VCaP (cell line): ENCODE data around the gene ST6GALNAC1.
A peak's percentile ranks its signal among the peaks of the same experiment; 100 is the strongest.

Experiments used
- H3K27ac ChIP-seq: fragments of 450-650 bp; 2 replicates; pipeline ENCODE4 v1.5.1; 2017
- CTCF ChIP-seq: fragments of 450-650 bp; conservative IDR thresholded peaks from 2 replicates; pipeline ENCODE4 v1.5.1; 2017; ENCODE audit warnings: mild to moderate bottlenecking, moderate library complexity

Gene ST6GALNAC1

DNA sequence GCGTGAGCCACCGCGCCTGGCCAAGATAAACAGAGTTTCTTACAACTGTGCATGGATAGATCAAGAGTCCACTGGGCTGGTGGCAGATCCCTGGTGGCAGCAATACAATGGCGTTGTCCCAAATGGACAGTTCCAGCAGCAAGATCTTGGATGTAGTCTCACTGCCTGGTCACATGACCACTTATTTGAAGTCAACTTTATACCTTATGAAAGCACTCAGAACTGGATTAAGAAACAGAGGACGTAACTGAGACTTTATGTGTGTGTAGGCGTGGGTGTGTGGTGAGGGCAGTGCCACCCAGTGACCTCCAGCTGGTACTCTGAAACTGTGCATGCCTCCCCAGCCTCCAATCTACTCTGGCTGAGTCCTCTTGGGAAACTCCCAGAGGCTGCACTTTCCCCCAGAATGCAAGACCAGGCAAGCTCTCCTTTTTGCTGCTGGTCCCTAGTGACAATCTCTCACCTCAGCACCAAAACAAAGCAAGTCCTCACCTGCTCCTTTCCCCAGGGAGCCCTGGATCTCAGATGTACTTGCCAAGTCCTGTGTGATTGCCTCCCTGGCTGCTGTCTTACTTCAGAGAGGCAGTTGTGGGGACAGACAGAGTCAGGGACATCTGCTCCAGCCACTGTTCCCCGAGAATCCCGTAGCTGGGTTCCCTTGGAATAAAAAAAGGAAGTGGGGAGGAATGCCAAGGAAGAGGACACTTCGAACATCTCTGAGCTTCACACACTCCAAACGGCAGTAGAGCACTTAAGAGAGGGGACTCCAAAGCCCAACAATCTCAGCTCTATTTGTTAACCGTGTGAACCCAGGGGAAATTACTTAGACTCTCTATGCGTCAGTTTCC is 46.2 kb downstream of the ST6GALNAC1 start:
- H3K27ac ChIP-seq = no peak overlapping the region
- no peak for TF ChIP-seq CTCF

DNA sequence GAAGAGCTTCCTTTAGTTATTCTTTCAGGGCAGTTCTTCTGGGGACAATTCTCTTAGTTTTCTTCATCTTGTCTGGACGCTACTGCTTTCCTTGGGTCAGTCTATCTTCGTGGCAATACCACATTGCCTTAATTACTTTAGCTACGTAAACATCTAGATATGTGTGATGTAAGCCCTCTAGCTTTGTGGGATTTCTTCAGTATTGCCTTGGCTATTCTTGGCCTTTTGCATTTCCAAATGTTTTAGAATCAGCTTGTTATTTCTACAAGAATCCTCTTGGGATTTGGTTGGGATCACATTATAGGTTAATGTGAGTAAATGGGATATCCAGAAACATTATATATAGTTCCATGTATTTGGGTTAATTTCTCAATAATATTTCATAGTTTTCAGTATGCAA is 48.9 kb downstream of the ST6GALNAC1 start:
- H3K27ac ChIP-seq = no peak overlapping the region
- no peak for TF ChIP-seq CTCF

DNA sequence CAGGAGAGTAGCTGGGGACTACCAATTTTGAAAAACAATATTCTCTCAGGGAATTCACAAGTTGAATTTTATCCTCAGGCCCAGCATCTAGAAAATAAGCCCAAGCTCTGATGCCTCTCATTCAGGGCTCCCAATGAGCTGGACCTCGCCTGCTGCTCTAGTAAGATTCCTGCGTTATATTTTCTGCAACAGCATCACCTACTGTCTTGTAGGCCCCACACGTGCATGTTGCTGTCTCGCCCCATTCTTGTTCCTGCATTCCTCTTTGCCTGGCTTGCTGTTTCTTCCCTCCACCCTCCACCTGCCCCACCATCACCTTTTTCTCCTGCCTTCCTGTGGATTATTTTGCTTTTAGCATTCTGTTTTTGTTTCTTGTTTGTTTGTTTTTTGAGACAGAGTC is 49.6 kb downstream of the ST6GALNAC1 start:
- no peak for TF ChIP-seq CTCF
- H3K27ac ChIP-seq = no peak overlapping the region

DNA sequence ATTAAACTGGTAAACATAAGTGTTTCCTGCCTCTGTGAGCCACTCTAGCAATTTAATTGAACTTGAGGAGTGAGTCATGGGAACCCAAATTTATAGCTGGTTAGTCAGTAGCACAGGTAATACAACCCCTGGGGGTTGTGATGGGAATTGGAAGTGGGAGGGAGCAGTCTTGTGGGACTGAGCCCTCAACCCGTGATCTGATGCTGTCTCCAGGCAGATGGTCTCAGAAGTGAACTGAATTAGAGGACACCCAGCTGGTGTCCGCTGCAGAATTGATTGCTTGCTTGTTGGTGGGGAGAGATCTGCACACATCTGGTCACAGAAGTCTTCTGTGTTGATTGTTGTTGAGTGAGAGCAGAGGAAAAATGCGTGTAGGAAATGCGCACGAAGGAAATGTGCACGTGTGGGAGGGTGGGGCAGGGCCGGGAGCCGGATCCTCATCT is 50.2 kb downstream of the ST6GALNAC1 start:
- H3K27ac ChIP-seq = no peak overlapping the region
- no peak for TF ChIP-seq CTCF

DNA sequence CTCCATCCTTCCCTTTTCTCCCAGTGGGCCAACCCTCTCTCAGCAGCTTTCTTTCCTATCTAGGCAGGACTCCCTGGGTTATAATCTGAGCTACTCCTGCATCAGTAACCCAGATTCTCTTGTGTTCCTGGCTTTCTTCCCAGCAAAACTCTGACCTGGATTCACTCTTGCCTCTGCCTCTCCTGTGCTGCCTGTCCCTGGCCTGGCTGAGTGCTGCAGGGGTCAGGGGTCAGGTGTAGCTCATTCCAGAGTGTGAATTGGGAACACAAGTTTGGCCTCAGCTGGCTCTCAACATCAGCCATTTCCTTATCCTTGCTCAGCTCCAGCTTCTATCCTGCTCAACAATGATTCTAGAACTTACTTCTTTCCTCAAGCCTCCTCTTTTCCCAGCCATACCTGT is 55.4 kb downstream of the ST6GALNAC1 start:
- no peak overlapping the region for H3K27ac ChIP-seq
- no peak for TF ChIP-seq CTCF

- TF ChIP-seq CTCF = no peak
- H3K27ac ChIP-seq = no peak overlapping the region
These were observed 56.6 kb downstream of the ST6GALNAC1 start for GRCh38 chr17:76586741-76587487.

DNA sequence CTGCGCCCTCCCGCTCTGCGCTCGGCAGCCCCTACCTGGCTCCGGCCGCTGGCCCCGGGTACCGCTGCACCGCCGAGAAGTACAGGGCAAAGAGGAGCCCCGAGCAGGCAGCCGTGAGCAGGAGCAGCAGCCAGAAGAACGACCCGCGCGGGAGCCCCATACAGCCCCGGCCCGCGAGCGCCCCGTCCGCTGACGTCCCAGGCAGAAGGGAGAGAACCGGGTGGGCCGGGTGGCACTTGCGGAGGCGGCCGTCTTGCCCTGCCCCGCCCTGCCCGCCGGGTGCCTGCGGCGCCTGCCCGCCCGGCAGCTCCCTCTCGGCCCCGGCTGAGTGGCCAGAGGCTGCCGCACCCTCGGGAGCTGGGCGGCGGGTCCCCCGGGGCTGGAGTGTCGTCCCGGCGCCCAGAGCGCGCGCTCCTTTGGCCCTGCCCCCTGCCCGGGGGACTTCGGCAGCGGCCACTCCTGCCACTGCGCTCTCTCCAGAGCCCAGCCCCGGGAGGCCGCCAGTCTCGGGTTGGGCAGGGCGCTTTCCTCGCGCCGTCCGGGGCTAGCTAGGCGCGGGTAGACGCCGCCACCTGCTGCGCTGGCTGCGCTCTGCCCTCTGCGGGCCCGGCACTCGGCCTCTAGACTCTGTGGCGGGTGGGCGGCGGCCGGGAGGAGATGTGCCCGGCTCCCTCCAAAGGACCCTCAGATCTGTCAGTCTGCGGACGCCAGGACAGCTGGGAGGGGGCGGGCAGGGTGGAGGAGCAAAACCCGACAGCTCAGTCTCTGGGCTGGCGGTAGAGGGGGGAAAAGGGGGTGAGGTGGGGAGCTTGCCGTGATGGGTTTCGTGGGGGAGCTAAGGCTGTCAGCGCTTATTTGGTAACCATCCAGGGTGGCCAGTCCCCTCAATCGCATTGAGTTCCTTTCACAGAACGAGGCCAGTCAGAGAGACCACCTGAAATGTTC is 57.6 kb downstream of the ST6GALNAC1 start, which contains the start of gene ST6GALNAC2:
TSS of gene ST6GALNAC2 (minus strand) at position 212 of the 945 bp plus-strand sequence. CDS start at position 160, 52 bp downstream.
- TF ChIP-seq CTCF = peak; percentile 60
- peak within 1 kb of the TSS; percentile 27; the same call in 1 of the 2 replicates for H3K27ac ChIP-seq
